Transverse colon (tissue), 4 donors: ENCODE results near the gene C4B.

Experiments used
- CTCF ChIP-seq, 5 experiments: fragments of 200-600 bp in 3 of 5; fragments of 450-650 bp in 2 of 5; sonication (generic) in 3 of 5; IDR thresholded peaks; 1 replicate in 2 of 5; 2 replicates in 3 of 5; pipeline ENCODE4 v1.5.1; 2016 to 2017; ENCODE audit warnings: antibody characterized with exemption in 5 of 5, inconsistent platforms in 3 of 5, mild to moderate bottlenecking in 2 of 5, moderate library complexity in 1 of 5
- POLR2AphosphoS5 ChIP-seq, 3 donors: sonication (generic); formaldehyde crosslinking; IDR thresholded peaks; one replicate each; pipeline ENCODE4 v1.6.1; 2016; ENCODE audit warnings: antibody characterized with exemption in 3 of 3

DNA sequence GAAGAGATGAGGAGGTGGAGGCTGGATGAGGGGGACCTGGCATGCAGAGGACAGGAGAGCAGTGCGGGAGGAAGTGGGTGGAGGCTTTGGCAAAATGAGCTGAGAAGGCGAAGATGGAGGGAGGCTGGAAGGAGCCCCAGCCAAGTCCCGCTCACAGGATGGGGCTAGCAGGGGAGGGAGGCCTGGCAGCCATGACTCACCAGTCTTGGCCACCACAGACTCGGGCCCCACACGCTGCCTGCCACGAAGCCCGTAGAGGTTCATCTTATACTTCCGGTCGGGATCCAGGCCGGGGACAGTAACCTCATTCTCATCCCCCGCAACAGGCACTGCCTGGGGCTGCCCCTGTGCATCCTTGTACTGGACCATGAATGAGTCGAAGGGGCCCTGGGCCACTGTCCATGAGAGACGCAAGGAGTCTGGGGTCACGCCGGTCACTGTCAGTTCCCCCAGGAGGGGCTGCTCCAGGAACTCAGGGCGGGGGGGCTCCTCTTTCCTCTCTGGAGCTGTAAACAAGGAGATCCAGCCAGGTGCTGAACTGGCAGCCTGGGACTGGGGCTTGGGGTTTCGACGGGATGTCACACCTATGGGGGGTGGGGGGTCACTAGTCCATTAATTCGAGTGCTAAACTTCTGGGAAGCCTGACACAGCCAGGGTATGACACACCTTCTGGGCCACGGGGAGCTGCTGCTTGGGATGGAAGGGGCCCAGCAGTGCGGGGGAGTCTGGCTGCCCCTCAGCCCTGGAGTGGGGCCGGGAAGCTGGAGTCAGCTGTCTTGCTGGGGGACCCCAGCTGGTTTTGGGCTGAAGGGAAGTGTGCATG, 66.8 kb downstream of the C4B start:
- TF ChIP-seq CTCF (IDR thresholded peaks at IDR 0.05), result no peak
- TF ChIP-seq POLR2AphosphoS5 (IDR thresholded peaks at IDR 0.05), result no peak
